Left kidney (tissue), 2 donors: Measurements from ENCODE around the gene ZNF789. TPM values are rescaled to one million over a fixed set of nuclear protein-coding genes. Genes with fewer than 3 reads are reported as not detected.
"Not testable (repeated sequence)": the region's sequence is repeated elsewhere in the genome, so short reads cannot be mapped to it uniquely, and the experiment has no call there.

ENCODE experiments used
- DNase-seq: peaks from one replicate; pipeline ENCODE4 v3.0.0-alpha.2; 2013
- polyA plus RNA-seq: library from polyadenylated mRNA; unstranded; fragments of 120-200 nt; gene quantifications from one replicate; pipeline ENCODE4 v1.2.1, GENCODE V29; 2013; ENCODE audit not compliant: insufficient read length

Gene ZNF789
- polyA plus RNA-seq, 1 donor, result 75.5 TPM

DNA sequence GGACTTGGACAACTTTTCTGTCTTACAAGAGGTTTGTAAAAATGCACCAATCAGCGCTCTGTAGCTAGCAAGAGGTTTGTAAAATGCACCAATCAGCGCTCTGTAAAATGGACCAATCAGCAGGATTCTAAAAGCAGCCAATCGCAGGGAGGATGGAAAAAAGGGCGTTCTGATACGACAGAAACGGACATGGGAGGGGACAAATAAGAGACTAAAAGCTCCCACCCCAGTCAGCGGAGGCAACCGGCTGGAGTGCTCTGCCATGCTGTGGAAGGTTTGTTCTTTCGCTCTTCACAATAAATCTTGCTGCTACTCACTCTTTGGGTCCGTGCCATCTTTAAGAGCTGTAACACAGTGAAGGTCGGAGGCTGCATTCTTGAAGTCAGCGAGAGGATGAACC is 28.5 kb downstream of the ZNF789 start:
- not testable (repeated sequence) for DNase-seq

DNA sequence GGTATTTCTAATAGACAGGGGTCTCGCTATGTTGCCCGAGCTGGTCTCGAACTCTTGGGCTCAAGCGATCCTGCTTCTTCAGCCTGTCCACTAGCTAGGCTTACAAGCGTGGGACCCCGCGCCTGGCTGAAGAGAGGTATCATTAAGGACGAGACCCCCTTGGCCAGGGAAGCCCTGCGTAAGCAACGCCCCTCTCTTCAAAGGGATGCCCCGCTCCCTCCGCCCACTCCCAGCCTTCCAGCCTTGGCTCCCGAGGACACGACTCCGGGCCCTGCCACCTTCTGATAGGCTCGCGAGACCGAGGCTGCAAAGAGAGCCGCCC is 31.6 kb downstream of the ZNF789 start:
- no peak for DNase-seq

DNA sequence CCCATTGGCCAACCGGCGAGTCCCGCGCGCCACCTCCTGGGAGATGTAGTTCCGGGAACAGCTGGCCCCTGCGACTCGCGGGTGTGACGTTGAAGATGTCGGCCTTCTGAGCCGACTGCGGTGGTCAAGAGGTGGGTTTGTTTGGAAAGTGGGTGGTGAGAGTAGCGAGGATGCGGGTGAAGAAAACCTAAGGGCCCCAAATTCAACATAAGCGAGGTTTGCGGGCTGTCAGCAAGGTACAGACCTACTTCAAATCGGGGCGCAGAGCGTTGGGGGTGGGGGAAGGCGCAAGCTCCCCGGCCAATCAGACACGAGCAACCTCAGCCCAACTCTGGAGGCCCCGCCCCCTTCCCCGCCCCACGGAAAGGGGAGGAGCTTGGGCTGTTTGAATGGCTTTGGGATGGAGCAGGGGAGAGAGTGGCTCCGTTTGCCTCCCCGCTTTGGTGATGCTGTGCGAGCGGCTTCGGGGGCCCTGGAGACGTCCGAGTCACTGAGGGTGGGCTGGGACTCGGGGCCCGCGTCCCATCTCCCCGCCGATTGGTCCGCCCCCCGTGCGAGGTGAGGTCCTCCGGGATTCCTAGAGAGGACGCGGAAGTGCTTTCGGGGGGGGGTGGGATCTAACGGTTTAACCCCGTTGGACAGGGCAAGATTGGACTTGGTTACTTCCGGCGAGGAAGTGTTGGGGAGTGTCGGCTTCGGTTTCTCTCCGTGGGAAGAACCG is 32.1 kb downstream of the ZNF789 start, which contains the start of gene ZKSCAN5:
Gene ZKSCAN5, plus strand, starts transcription at position 60 of the 721 bp plus-strand sequence. CDS start 1,383 bp downstream, outside the sequence.
- peak; percentile 98 for DNase-seq

DNA sequence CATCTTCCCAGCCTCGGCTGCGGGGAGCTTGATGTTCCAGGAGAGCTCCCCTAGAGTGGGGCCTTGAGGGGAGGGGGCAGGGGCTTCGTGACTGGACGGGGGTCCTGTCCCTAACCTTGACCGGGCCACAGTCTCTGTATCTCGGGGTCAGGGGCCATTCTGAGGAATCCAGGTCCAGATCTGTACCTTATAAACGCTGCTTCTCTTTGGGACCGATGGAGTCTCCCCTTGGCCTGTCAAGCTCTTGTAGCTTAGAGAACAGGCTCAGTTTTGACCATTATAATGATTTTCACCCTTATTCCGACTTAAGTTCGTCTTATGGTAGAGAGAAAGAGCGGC is 32.6 kb downstream of the ZNF789 start:
- no peak for DNase-seq

DNA sequence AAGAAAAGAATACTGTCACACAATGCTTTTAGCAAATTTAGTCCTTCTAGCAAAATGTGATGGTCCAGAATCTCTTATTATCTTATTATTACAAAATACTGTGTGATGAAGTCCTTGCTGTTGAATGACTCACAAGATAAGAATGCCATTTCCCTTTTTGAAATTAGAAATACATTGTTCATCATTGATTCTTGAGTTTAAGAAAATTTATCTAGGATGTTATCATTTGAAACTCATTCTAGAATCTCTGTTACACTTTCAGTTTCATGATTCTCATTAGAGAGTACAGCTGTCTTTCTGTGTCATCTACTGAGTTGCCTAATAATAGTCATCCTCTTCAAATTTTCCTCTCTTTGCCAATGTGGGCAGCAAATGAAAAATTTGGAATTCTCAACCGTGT is 41.4 kb downstream of the ZNF789 start:
- no peak for DNase-seq

DNA sequence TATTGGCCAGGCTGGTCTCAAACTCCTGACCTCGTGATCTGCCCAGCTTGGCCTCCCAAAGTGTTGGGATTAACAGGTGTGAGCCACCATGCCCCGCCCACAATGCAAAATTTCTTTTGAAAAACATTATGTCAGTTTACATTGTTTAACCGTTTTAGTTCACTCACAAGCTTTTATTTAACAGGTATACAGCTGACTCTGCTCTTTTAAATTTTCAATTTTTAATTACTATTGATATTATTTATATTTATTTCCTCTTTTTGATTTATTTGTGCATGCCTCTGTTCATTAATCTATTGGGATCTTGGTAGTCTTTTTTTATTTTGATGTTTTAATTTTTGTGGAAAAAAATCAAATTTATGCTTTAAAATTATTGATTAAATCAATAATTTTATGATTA is 48.7 kb downstream of the ZNF789 start:
- DNase-seq, result no peak

DNA sequence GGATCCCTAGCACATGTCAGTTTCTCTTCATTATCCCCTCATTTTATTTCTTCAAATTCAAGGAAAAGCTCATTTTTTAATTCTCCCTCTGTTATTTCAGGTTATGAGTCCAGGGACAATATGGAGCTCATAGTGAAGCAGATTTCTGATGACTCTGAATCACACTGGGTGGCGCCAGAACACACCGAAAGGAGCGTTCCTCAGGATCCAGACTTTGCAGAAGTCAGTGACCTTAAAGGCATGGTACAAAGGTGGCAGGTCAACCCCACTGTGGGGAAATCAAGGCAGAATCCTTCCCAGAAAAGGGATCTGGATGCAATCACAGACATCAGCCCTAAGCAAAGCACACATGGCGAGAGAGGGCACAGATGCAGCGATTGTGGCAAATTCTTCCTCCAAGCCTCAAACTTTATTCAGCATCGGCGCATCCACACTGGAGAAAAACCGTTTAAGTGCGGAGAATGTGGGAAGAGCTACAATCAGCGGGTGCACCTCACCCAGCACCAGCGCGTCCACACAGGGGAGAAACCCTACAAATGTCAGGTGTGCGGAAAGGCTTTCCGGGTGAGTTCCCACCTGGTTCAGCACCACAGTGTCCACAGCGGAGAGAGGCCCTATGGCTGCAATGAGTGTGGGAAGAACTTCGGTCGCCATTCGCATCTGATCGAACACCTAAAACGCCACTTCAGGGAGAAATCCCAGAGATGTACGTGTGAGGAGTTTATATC is 53.2 kb downstream of the ZNF789 start:
- no peak for DNase-seq

DNA sequence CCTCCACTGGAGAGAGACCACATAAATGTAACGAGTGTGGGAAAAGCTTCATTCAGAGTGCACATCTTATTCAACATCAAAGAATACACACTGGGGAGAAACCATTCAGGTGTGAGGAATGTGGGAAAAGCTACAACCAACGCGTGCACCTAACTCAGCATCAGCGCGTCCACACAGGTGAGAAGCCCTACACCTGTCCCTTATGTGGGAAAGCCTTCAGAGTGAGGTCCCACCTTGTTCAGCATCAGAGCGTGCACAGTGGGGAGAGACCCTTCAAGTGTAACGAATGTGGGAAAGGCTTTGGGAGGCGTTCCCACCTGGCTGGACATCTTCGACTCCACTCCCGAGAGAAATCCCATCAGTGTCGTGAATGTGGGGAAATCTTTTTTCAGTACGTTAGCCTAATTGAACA is 58.7 kb downstream of the ZNF789 start:
- no peak for DNase-seq

DNA sequence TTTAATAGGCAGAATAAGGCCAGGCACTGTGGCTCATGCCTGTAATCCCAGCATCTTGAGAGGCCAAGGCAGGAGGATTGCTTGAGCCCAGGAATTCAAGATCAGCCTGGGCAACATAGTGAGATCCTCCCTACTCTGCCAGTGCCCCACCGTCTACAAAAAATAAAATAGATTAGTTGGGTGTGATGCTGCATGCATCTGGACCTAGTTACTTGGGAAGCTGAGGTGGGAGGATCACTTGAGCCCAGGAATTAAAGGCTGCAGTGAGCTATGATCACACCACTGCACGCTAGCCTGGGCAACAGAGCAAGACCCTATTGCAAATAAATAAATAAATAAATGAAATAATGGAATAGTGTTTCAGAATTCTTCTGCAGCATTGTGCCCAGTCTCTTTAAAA is 63.0 kb downstream of the ZNF789 start:
- no peak for DNase-seq

Other genes starting within 250 kb of the ZNF789 start
- gene MYH16, start 200.1 kb upstream of the ZNF789 start, polyA plus RNA-seq, result 0.20 TPM
- 108 TPM for gene ARPC1A, start 147.0 kb upstream of the ZNF789 start, polyA plus RNA-seq
- gene ARPC1B, start 98.2 kb upstream of the ZNF789 start, polyA plus RNA-seq, result 26.9 TPM
- 137 TPM for gene PDAP1, start 64.3 kb upstream of the ZNF789 start, polyA plus RNA-seq
- 109 TPM for gene BUD31, start 63.9 kb upstream of the ZNF789 start, polyA plus RNA-seq
- gene PTCD1, start 34.1 kb upstream of the ZNF789 start, polyA plus RNA-seq, result 6.0 TPM
- gene CPSF4, start 33.9 kb upstream of the ZNF789 start, polyA plus RNA-seq, result 41.8 TPM
- gene ATP5MF, start 6.7 kb upstream of the ZNF789 start, polyA plus RNA-seq, result 421 TPM
- gene ZNF394, start 27.4 kb downstream of the ZNF789 start, polyA plus RNA-seq, result 18.6 TPM
- gene ZKSCAN5, start 31.8 kb downstream of the ZNF789 start, polyA plus RNA-seq, result 16.8 TPM
- 16.2 TPM for gene FAM200A, start 79.2 kb downstream of the ZNF789 start, polyA plus RNA-seq
- gene ZNF655, start 85.8 kb downstream of the ZNF789 start, polyA plus RNA-seq, result 114 TPM
- 2.3 TPM for gene TMEM225B, start 125.4 kb downstream of the ZNF789 start, polyA plus RNA-seq
- 20.4 TPM for gene ZSCAN25, start 144.1 kb downstream of the ZNF789 start, polyA plus RNA-seq
- 2.7 TPM for gene CYP3A5, start 207.1 kb downstream of the ZNF789 start, polyA plus RNA-seq